Esophagus muscularis mucosa (tissue), 4 donors: ENCODE results near the gene ATAD2B.
A peak's percentile ranks its signal among the peaks of the same experiment; 100 is the strongest.

Experiments used
- CTCF ChIP-seq, 3 experiments: fragments of 200-600 bp in 2 of 3; fragments of 450-650 bp in 1 of 3; sonication (generic) in 2 of 3; IDR thresholded peaks; one replicate each; pipeline ENCODE4 v1.5.1; 2017 to 2019; ENCODE audit warnings: antibody characterized with exemption in 3 of 3, mild to moderate bottlenecking in 2 of 3, moderate library complexity in 1 of 3
- EP300 ChIP-seq: sonication (generic); formaldehyde crosslinking; IDR thresholded peaks from one replicate; pipeline ENCODE4 v1.6.1; 2017; ENCODE audit warnings: antibody characterized with exemption
- POLR2A ChIP-seq: fragments of 450-650 bp; IDR thresholded peaks from one replicate; pipeline ENCODE4 v1.6.1; 2017; ENCODE audit warnings: antibody characterized with exemption, moderate library complexity, mild to moderate bottlenecking, low read depth

- no peak for TF ChIP-seq EP300
- TF ChIP-seq CTCF (IDR thresholded peaks at IDR 0.05): peak; percentile 37 to 47 (median 42)
- no peak for TF ChIP-seq POLR2A
These were observed 166.2 kb downstream of the ATAD2B start for GRCh38 chr2:23760736-23761135.
